ENCODE data around the gene HELZ.
"Not testable (repeated sequence)": the region's sequence is repeated elsewhere in the genome, so short reads cannot be mapped to it uniquely, and the experiment has no call there.

Gene HELZ

GRCh38 chr17:67229109-67229955 lies 15.7 kb downstream of the HELZ start:
- no peak for DNase-seq (ENCODE audit: low read depth in 2 of 3, low spot score in 1 of 3)

GRCh38 chr17:67227488-67227887 lies 17.5 kb downstream of the HELZ start:
- DNase-seq (ENCODE audit: low read depth in 2 of 3, low spot score in 1 of 3) = no peak

GRCh38 chr17:67225316-67225715 lies 19.7 kb downstream of the HELZ start:
- DNase-seq (ENCODE audit: low read depth in 2 of 3, low spot score in 1 of 3) = no peak

- DNase-seq (ENCODE audit: low read depth in 2 of 3, low spot score in 1 of 3) = no peak
These were observed 20.3 kb downstream of the HELZ start for GRCh38 chr17:67224736-67225135.

GRCh38 chr17:67223924-67224323 lies 21.1 kb downstream of the HELZ start:
- peak in 1 of 3 donors; percentile 4 for DNase-seq (ENCODE audit: low read depth in 2 of 3, low spot score in 1 of 3)

- no peak for DNase-seq (ENCODE audit: low read depth in 2 of 3, low spot score in 1 of 3)
These were observed 23.7 kb downstream of the HELZ start for GRCh38 chr17:67221062-67221998.

GRCh38 chr17:67218385-67218950 lies 26.5 kb downstream of the HELZ start:
- no peak for DNase-seq (ENCODE audit: low read depth in 2 of 3, low spot score in 1 of 3)

GRCh38 chr17:67217446-67217845 lies 27.6 kb downstream of the HELZ start:
- no peak for DNase-seq (ENCODE audit: low read depth in 2 of 3, low spot score in 1 of 3)

GRCh38 chr17:67216578-67217320 lies 28.2 kb downstream of the HELZ start:
- DNase-seq (ENCODE audit: low read depth in 2 of 3, low spot score in 1 of 3) = no peak

GRCh38 chr17:67215991-67216421 lies 29.0 kb downstream of the HELZ start:
- DNase-seq (ENCODE audit: low read depth in 2 of 3, low spot score in 1 of 3) = no peak

GRCh38 chr17:67212714-67213417 lies 32.1 kb downstream of the HELZ start:
- no peak for DNase-seq (ENCODE audit: low read depth in 2 of 3, low spot score in 1 of 3)

- no peak for DNase-seq (ENCODE audit: low read depth in 2 of 3, low spot score in 1 of 3)
These were observed 32.8 kb downstream of the HELZ start for GRCh38 chr17:67212231-67212630.

- no peak for DNase-seq (ENCODE audit: low read depth in 2 of 3, low spot score in 1 of 3)
These were observed 33.3 kb downstream of the HELZ start for GRCh38 chr17:67211742-67212141.

- DNase-seq (ENCODE audit: low read depth in 2 of 3, low spot score in 1 of 3) = no peak
These were observed 34.1 kb downstream of the HELZ start for GRCh38 chr17:67210915-67211314.

- DNase-seq (ENCODE audit: low read depth in 2 of 3, low spot score in 1 of 3) = no peak
These were observed 36.8 kb downstream of the HELZ start for GRCh38 chr17:67208232-67208631.

GRCh38 chr17:67203818-67204217 lies 41.2 kb downstream of the HELZ start:
- no peak for DNase-seq (ENCODE audit: low read depth in 2 of 3, low spot score in 1 of 3)

GRCh38 chr17:67202503-67202902 lies 42.5 kb downstream of the HELZ start:
- no peak for DNase-seq (ENCODE audit: low read depth in 2 of 3, low spot score in 1 of 3)

- no peak for DNase-seq (ENCODE audit: low read depth in 2 of 3, low spot score in 1 of 3)
These were observed 44.2 kb downstream of the HELZ start for GRCh38 chr17:67200727-67201301.

- no peak for DNase-seq (ENCODE audit: low read depth in 2 of 3, low spot score in 1 of 3)
These were observed 46.9 kb downstream of the HELZ start for GRCh38 chr17:67198131-67198530.

- not testable (repeated sequence) for DNase-seq (ENCODE audit: low read depth in 2 of 3, low spot score in 1 of 3)
These were observed 48.0 kb downstream of the HELZ start for GRCh38 chr17:67197023-67197422.

Data from stimulated activated CD4-positive, alpha-beta T cell treated with anti-CD3 and anti-CD28 coated beads, Interleukin-12 subunit alpha, Interleukin-12 subunit beta, amount 100 ng/mL, for 48 hours (primary cell).